Caco-2 (cell line): Measurements from ENCODE around the gene PHKB. TPM values are rescaled to one million over a fixed set of nuclear protein-coding genes. Genes with fewer than 3 reads are reported as not detected.

Experiments
- BruUV-seq: library from RNA; stranded (reverse); fragments of 400-500 nt; replicated peaks from 2 replicates; lab custom pipeline; 2021; lab: Mats Ljungman, UMichigan
- CTCF ChIA-PET: fragments of 300-600 bp; sonication (Branson Sonifier 250); formaldehyde crosslinking; loops from one replicate; lab custom pipeline; 2022; ENCODE audit warnings: antibody characterized with exemption; lab: Charles Lee
- POLR2A ChIA-PET: fragments of 300-600 bp; sonication (Branson Sonifier 250); formaldehyde crosslinking; loops from one replicate; lab custom pipeline; 2022; ENCODE audit warnings: antibody characterized with exemption; lab: Charles Lee
- DNase-seq, 2 experiments: peaks; one replicate each; pipeline versions ENCODE4 v3.0.0 to v3.0.0-alpha.2; 2020 to 2022
- H3K27me3 ChIP-seq: replicated peaks from 2 replicates; pipeline ENCODE4 v1.6.0; 2011; ENCODE audit warnings: low read length; ENCODE audit not compliant: control insufficient read depth, insufficient read depth
- H3K36me3 ChIP-seq: 2 replicates; pipeline ENCODE4 v1.5.1; 2011; ENCODE audit warnings: low read length; ENCODE audit not compliant: control insufficient read depth, insufficient read depth
- H3K4me1 ChIP-seq: fragments of 250-450 bp; sonication (Bioruptor Pico); 2 replicates; pipeline ENCODE4 v1.5.1; 2020; ENCODE audit warnings: mild to moderate bottlenecking
- H3K4me3 ChIP-seq: 2 replicates; pipeline ENCODE4 v1.5.1; 2011; ENCODE audit warnings: low read depth, mild to moderate bottlenecking, control low read depth, low read length
- H3K9me3 ChIP-seq: fragments of 250-450 bp; sonication (Bioruptor Pico); 2 replicates; pipeline ENCODE4 v1.5.1; 2020; ENCODE audit warnings: mild to moderate bottlenecking, moderate library complexity
- H3K27ac Mint-ChIP-seq: one replicate; pipeline ENCODE4 v1.8.0; 2022; ENCODE audit warnings: mixed read lengths; ENCODE audit not compliant: unreplicated experiment
- H3K27me3 Mint-ChIP-seq: one replicate; pipeline ENCODE4 v1.8.0; 2022; ENCODE audit warnings: mixed read lengths; ENCODE audit not compliant: insufficient read depth, unreplicated experiment
- H3K36me3 Mint-ChIP-seq: one replicate; pipeline ENCODE4 v1.8.0; 2022; ENCODE audit warnings: mild to moderate bottlenecking, mixed read lengths; ENCODE audit not compliant: insufficient read depth, unreplicated experiment
- H3K4me1 Mint-ChIP-seq: one replicate; pipeline ENCODE4 v1.8.0; 2022; ENCODE audit warnings: low read depth, mixed read lengths; ENCODE audit not compliant: unreplicated experiment
- H3K4me3 Mint-ChIP-seq: one replicate; pipeline ENCODE4 v1.8.0; 2022; ENCODE audit warnings: mild to moderate bottlenecking, moderate library complexity, mixed read lengths; ENCODE audit not compliant: unreplicated experiment
- H3K9me3 Mint-ChIP-seq: one replicate; pipeline ENCODE4 v1.8.0; 2022; ENCODE audit warnings: mixed read lengths; ENCODE audit not compliant: unreplicated experiment
- intact Hi-C: fragments of 100-400 bp; cut with micrococcal nuclease; formaldehyde crosslinking; loops from one replicate; pipeline ENCODE4 v1.10.0; 2022; ENCODE audit not compliant: unreplicated experiment
- total RNA-seq: library from RNA; stranded (reverse); gene quantifications from 2 replicates; pipeline ENCODE4 v1.2.3, GENCODE V29; 2022
- TF ChIP-seq, protein P1 (sequence below), 2 experiments: fragments of 200-600 bp in 1 of 2; IDR thresholded peaks; 1 replicate in 1 of 2; 2 replicates in 1 of 2; pipeline versions ENCODE4 v1.5.1 to v1.8.0; 2011 to 2022; ENCODE audit warnings: antibody characterized with exemption in 1 of 2, control low read depth in 1 of 2, inconsistent platforms in 1 of 2, low read depth in 1 of 2, low read length in 1 of 2, mild to moderate bottlenecking in 1 of 2, moderate library complexity in 1 of 2; ENCODE audit not compliant: insufficient read depth in 1 of 2, severe bottlenecking in 1 of 2, unreplicated experiment in 1 of 2

Gene PHKB
- total RNA-seq, 1 experiment from 2014 or later, result 74.2 TPM

DNA sequence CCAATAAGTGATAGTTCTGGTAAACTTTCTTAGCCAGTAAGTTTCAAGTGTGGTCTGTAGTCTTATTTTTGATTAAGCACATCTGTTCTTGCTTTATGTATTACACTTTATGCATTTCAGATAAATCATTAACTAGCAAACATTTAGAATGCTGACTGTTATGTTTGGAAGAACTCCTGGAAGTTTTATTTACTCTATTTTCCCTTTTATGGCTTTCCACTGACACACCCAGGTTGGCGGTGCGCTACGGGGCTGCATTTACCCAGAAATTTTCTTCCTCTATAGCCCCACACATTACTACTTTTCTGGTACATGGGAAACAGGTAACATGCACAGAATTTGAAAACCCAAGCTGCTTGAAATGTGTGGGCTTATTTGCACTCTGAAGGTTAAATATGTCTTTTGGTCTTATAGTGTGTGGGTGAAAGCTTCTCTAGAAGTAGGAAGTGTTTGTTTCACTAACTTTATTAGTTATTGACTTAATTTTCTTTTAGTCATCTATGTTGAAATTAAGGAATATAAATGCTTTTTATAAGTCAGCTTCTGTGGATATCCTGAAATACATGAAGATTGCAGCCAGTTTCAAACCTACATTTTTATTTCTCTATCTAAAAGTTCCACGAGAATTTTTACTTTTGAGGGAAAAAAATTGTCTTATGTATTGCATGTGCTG lies 203.7 kb downstream of the PHKB start:
- Mint-ChIP-seq H3K9me3 (no peaks in the 10 kb centered on the region), H3K27me3 (no peaks in the 10 kb centered on the region), H3K36me3 (peaks cover 7% of the 10 kb centered on the region), H3K4me3 (no peak overlapping the region), H3K27ac (no peak overlapping the region), H3K4me1 (no peaks in the 10 kb centered on the region)
- Histone ChIP-seq H3K36me3 (no peaks in the 10 kb centered on the region), H3K4me1 (no peaks in the 10 kb centered on the region), H3K4me3 (no peak overlapping the region), H3K27me3 (no peaks in the 10 kb centered on the region), H3K9me3 (no peaks in the 10 kb centered on the region)
- peak; percentile 11 to 32 for DNase-seq
- ChIA-PET CTCF (no interaction called here), POLR2A (no interaction called here)
- intact Hi-C loops, result no loop called here
- BruUV-seq, result no TSS peak
- TF ChIP-seq, protein P1, sequence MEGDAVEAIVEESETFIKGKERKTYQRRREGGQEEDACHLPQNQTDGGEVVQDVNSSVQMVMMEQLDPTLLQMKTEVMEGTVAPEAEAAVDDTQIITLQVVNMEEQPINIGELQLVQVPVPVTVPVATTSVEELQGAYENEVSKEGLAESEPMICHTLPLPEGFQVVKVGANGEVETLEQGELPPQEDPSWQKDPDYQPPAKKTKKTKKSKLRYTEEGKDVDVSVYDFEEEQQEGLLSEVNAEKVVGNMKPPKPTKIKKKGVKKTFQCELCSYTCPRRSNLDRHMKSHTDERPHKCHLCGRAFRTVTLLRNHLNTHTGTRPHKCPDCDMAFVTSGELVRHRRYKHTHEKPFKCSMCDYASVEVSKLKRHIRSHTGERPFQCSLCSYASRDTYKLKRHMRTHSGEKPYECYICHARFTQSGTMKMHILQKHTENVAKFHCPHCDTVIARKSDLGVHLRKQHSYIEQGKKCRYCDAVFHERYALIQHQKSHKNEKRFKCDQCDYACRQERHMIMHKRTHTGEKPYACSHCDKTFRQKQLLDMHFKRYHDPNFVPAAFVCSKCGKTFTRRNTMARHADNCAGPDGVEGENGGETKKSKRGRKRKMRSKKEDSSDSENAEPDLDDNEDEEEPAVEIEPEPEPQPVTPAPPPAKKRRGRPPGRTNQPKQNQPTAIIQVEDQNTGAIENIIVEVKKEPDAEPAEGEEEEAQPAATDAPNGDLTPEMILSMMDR (IDR thresholded peaks at IDR 0.05; ENCODE audit: insufficient read depth in 1 of 2, low read depth in 1 of 2, low read length in 1 of 2, severe bottlenecking in 1 of 2, unreplicated experiment in 1 of 2), result no peak

GRCh38 chr16:47666434-47666833 lies 205.3 kb downstream of the PHKB start:
- H3K4me3 Mint-ChIP-seq, result no peak overlapping the region
- Histone ChIP-seq H3K9me3 (no peaks in the 10 kb centered on the region), H3K27me3 (no peaks in the 10 kb centered on the region), H3K36me3 (no peaks in the 10 kb centered on the region), H3K4me1 (no peaks in the 10 kb centered on the region), H3K4me3 (no peak overlapping the region)
- POLR2A ChIA-PET, result no interaction called here
- H3K27ac Mint-ChIP-seq, result no peak overlapping the region
- DNase-seq, result no peak
- TF ChIP-seq, protein P1 (IDR thresholded peaks at IDR 0.05; ENCODE audit: insufficient read depth in 1 of 2, low read depth in 1 of 2, low read length in 1 of 2, severe bottlenecking in 1 of 2, unreplicated experiment in 1 of 2), result no peak
- peaks cover 7% of the 10 kb centered on the region for H3K36me3 Mint-ChIP-seq
- CTCF ChIA-PET, result no interaction called here
- H3K4me1 Mint-ChIP-seq, result no peaks in the 10 kb centered on the region
- BruUV-seq, result no TSS peak
- no peaks in the 10 kb centered on the region for H3K9me3 Mint-ChIP-seq
- H3K27me3 Mint-ChIP-seq, result no peaks in the 10 kb centered on the region
- intact Hi-C loops, result no loop called here

GRCh38 chr16:47667956-47668355 lies 206.8 kb downstream of the PHKB start:
- H3K9me3 ChIP-seq, result no peaks in the 10 kb centered on the region
- H3K4me1 Mint-ChIP-seq, result no peaks in the 10 kb centered on the region
- no peak for DNase-seq
- intact Hi-C loops, result no loop called here
- CTCF ChIA-PET, result no interaction called here
- H3K36me3 ChIP-seq, result no peaks in the 10 kb centered on the region
- H3K4me3 Mint-ChIP-seq, result no peak overlapping the region
- no TSS peak for BruUV-seq
- H3K9me3 Mint-ChIP-seq, result no peaks in the 10 kb centered on the region
- H3K27ac Mint-ChIP-seq, result no peak overlapping the region
- TF ChIP-seq, protein P1 (IDR thresholded peaks at IDR 0.05; ENCODE audit: insufficient read depth in 1 of 2, low read depth in 1 of 2, low read length in 1 of 2, severe bottlenecking in 1 of 2, unreplicated experiment in 1 of 2), result no peak
- H3K27me3 Mint-ChIP-seq, result no peaks in the 10 kb centered on the region
- H3K27me3 ChIP-seq, result no peaks in the 10 kb centered on the region
- no peaks in the 10 kb centered on the region for H3K4me1 ChIP-seq
- H3K4me3 ChIP-seq, result no peak overlapping the region
- H3K36me3 Mint-ChIP-seq, result peaks cover 7% of the 10 kb centered on the region
- POLR2A ChIA-PET, result no interaction called here
